Effector CD8-positive, alpha-beta T cell (primary cell): ENCODE measurements around the gene CNTN5.

Experiments
- DNase-seq: peaks from one replicate; lab custom pipeline; 2025; lab: John Stamatoyannopoulos, UW

CNTN5 gene

DNA sequence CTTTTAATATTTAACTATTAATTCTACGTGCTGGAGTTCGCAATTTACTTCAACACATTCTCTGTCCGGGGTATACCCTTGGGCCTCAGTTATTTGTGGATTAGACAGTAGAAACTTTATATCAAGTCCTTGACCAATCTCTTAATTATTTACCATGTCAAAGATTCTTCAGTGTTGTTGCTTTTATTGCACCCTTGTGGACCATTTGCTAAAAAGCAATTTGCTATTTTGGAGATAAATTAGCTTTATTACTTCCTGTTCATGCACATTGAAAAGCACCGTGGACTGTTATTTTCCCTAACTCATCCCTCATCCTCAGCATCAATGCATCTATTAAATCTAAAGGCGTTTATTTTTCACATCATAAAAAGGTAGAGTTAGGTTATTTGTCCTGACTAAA, 609.9 kb downstream of the CNTN5 start:
- no peak for DNase-seq

- DNase-seq, result no peak
Observed at GRCh38 chr11:99631618-99632017, 610.9 kb downstream of the CNTN5 start.

- DNase-seq, result no peak
Observed at GRCh38 chr11:99632969-99633368, 612.2 kb downstream of the CNTN5 start.

- DNase-seq, result no peak
Observed at GRCh38 chr11:99634581-99634980, 613.8 kb downstream of the CNTN5 start.

DNA sequence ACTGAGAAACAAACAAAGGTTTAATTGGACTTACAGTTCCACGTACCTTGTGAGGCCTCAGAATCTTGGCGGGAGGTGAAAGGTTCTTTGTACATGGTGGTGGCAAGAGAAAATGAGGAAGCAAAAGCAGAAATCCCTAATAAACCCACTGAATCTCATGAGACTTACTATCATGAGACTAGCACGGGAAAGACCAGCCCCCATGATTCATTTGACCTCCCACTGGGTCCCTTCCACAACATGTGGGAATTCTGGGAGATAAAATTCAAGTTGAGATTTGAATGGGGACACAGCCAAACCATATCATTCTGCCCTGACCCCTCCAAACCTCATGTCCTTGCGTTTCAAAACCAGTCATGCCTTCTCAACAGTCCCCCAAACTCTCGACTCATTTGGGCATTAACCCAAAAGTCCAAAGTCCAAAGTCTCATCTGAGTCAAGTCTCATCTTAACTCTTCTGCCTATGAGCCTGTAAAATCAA, 617.4 kb downstream of the CNTN5 start:
- no peak for DNase-seq

DNA sequence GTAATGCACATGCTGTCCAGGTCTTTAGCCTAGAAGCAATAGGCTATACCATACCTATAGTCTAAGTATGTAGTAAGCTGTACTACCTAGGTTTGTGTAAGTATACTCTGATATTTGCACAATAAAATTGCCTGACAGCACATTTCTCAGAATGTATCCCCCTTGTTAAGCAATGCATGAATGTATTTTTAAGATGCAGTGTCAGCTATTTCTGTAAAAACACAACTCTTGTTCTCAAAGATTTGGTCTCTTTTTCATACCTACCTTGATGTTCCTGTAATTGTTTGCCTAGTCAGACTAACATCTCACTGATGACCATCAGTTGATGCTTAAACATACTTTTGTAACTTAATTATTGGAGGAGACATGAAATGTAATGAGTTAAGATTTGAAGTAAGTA, 619.9 kb downstream of the CNTN5 start:
- DNase-seq, result no peak

GRCh38 chr11:99645934-99646333, 625.2 kb downstream of the CNTN5 start:
- no peak for DNase-seq

GRCh38 chr11:99670067-99670676, 649.4 kb downstream of the CNTN5 start:
- DNase-seq, result no peak

GRCh38 chr11:99671808-99672409, 651.2 kb downstream of the CNTN5 start:
- no peak for DNase-seq

GRCh38 chr11:99676292-99676691, 655.5 kb downstream of the CNTN5 start:
- DNase-seq, result no peak

- DNase-seq, result no peak
Observed at GRCh38 chr11:99682171-99682570, 661.4 kb downstream of the CNTN5 start.

DNA sequence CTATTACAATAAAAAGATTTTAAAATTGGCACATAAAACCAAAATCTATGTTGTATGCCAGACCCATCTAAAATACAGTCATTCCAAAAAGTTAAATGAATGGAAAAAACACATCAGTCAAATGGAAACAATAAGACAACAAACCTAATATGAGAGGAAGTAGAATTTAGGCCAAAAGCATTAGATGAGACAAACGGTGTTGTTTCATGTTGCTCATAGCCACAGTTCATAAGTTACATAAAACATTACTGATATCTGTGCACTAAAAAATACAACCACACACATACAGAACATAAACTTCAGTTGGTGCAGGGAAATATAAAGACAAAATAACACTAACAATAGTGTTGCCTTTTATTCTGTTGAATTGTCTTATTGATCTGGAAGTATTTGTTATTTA, 661.9 kb downstream of the CNTN5 start:
- DNase-seq, result no peak

DNA sequence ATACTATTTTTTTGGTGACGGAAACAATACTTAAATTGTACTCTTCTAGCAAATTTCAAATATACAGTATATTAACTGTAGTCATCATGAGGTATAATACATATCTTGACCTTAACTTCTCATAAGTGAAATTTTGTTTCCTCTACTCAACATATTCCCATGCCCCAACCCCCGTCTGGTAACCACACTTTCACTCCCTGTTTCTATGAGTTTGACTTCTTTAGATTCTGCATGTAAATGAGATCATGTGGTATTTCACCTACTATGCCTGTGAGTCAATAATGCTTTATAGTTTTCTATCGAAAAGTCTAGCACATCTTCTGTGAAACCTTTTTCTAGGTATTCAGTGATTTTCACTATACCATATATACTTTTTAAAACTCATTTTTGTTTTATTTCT, 663.2 kb downstream of the CNTN5 start:
- DNase-seq, result no peak

GRCh38 chr11:99686838-99687237, 666.1 kb downstream of the CNTN5 start:
- no peak for DNase-seq

DNA sequence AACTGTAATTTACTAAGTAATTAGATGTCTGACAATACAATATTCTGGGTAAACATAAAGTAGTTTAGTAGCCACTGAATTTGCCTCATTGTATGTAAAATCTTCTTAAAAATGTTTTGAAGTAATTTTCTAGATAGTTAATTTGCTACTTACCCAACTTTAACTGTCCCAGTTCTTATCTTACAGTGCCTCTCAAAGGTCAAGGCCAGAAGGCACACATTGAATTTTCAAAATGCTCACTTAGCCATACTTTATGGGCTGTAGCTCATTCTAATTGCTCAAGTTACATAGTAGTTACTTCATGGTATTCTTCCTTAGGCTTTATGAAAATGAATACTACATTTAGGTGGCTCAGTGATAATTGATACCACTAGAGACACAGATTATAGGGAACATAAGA, 666.6 kb downstream of the CNTN5 start:
- no peak for DNase-seq

GRCh38 chr11:99693941-99694492, 673.3 kb downstream of the CNTN5 start:
- no peak for DNase-seq

- DNase-seq, result no peak
Observed at GRCh38 chr11:99695106-99695505, 674.4 kb downstream of the CNTN5 start.

- no peak for DNase-seq
Observed at GRCh38 chr11:99706848-99707247, 686.1 kb downstream of the CNTN5 start.

DNA sequence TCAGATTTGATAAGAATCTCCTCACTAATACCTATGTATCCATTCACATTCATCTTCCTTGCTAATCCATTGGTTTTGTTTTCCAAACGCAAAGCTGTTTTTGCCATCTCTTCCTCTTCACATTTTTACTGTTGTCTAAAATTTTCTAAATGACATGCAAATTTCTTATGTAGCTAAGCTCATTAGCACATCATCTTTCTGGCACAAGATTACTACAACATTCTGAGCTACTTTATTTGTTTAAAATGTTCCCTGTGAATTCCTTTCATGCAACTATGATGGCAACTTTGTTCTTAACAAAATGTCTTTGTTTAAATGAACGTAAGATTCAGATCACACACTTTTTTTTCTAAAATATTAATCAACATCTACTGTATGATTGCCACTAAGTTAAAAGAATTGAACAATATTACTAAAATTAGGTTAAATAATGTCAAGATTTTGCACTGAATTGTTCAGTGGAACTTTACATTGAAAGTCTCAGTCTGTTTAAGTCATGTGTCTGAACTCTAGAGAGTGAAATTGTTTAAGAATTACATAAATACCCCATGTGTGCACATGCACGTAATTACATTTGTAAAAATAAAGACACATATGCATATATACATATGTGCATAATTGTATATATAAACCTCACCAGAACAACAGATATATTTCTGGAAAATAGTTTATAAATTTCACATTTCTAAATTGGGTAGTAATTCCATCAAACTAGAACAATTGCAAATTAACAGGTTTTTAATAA, 688.4 kb downstream of the CNTN5 start:
- no peak for DNase-seq

DNA sequence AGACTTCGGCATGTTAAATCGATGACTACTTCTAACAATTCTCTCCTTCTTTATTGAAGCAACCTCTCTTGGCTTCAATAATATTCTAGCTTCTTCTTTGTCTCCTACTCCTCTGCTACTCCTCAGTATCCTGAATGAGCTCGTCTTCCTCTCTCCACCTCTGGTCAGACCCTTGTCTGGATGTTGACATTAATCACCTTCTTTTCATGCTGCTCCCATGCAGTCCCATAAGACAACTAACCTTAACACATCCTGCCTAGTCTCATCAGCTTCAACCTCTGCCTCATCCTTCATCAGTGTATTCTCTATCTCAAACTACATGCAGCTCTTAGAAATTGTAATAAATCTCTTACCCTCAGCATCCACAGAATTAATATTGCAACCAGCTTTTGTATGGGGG, 695.6 kb downstream of the CNTN5 start:
- no peak for DNase-seq

DNA sequence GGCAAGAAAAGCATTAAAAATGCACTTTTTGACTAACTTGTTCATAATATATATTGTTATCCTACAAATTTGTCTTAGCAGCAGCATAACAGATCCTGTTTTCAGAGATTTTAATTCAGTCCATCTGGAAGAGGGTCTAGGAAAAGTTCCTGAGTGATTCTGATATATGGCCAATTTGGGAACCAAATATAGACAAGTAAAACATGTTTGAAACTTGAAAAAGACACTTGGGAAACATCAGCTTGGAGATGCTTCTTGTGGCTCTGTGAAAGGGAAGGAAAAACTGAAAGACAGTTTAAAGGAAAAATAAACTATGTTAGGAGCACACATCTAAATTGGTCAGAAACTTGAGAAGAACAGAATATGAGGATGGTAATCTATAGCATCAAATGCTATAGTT, 697.5 kb downstream of the CNTN5 start:
- DNase-seq, result no peak

- no peak for DNase-seq
Observed at GRCh38 chr11:99739464-99740089, 718.8 kb downstream of the CNTN5 start.

GRCh38 chr11:99742501-99742900, 721.8 kb downstream of the CNTN5 start:
- DNase-seq, result no peak
